ENCODE data around the gene SERINC5. TPM values are rescaled to one million over a fixed set of nuclear protein-coding genes. Genes with fewer than 3 reads are reported as not detected.

SERINC5 gene
- total and polyA plus RNA-seq, 2 experiments from 2014 or later = 5.4 to 11.7 TPM

GRCh38 chr5:80193401-80193800 is 62.4 kb downstream of the SERINC5 start:
- H3K9me3 ChIP-seq (ENCODE audit: low read depth) = no peaks in the 10 kb centered on the region
- no peaks in the 10 kb centered on the region for H3K27me3 ChIP-seq (replicated peaks; ENCODE audit: insufficient read depth)
- in situ Hi-C loops (cut with MboI) = no loop called here
- H3K9me2 ChIP-seq (ENCODE audit: insufficient read depth) = no peaks in the 10 kb centered on the region
- WGBS, 2 experiments (ENCODE audit: low coverage in 1 of 2, low lambda C conversion rate in 2 of 2, missing lambda C conversion rate in 2 of 2) = 40 to 44% methylated on average over 7 of the region's 7 CpGs
- no peak for DNase-seq
- H3K4me3 ChIP-seq = no peak overlapping the region
- H3K4me1 ChIP-seq (ENCODE audit: insufficient read depth) = peaks cover 20% of the 10 kb centered on the region
- no peak overlapping the region for H3K9ac ChIP-seq
- no peaks in the 10 kb centered on the region for H4K20me1 ChIP-seq (ENCODE audit: insufficient read depth)
- no peak overlapping the region for H2AFZ ChIP-seq
- peaks cover 7% of the 10 kb centered on the region; the same call in 1 of the 2 replicates for H3F3A ChIP-seq (ENCODE audit: insufficient read depth)
- no peak for TF ChIP-seq EZH2phosphoT487 (IDR thresholded peaks at IDR 0.05; ENCODE audit: insufficient read depth, low read depth)
- TF ChIP-seq EZH2 (IDR thresholded peaks at IDR 0.05; ENCODE audit: insufficient read depth, poor library complexity, severe bottlenecking) = no peak
- no peak overlapping the region for H3K27ac ChIP-seq
- H3K36me3 ChIP-seq (ENCODE audit: low read depth) = no peaks in the 10 kb centered on the region
- H3K79me2 ChIP-seq (ENCODE audit: insufficient read depth) = peaks cover 21% of the 10 kb centered on the region; the same call in 1 of the 2 replicates
- no peak overlapping the region for H3K4me2 ChIP-seq (ENCODE audit: unreplicated experiment)

DNA sequence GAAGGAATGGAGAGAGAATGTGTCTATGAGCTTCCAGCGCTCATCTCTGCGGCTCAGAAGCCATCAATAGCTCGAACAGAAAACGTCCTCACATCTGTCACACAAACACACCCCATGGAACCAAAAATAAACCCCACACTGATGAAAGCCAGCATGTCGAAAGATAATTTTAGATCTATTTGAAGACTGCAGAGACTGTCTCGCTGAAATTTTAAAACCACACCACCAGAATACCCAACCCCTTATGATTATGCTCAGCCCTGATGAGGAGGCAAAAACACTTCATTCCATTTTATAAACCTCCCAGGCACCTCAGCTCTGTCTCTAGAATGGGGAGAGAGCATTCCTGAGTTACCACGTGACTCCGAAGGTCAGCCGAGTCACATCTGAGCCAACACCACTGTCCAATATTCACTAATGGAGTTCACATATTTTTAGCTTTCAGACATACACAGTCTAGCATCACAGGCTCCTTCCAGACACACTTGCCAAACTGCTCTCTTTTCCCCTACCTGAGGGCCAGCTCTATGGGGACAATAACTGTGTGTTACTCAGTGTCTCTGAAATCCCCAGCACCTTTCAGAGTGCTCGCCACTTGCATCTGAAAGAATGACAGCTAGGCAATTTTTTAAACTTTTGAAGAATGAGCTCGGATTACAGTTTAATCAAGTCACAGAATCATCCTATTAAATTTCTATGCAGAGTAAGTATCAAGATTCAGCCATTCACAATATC is 63.2 kb downstream of the SERINC5 start:
- H3K9me3 ChIP-seq (ENCODE audit: low read depth) = no peaks in the 10 kb centered on the region
- peaks cover 20% of the 10 kb centered on the region for H3K4me1 ChIP-seq (ENCODE audit: insufficient read depth)
- 33% methylated on average over 11 of the region's 11 CpGs for WGBS, 2 experiments (ENCODE audit: low coverage in 1 of 2, low lambda C conversion rate in 2 of 2, missing lambda C conversion rate in 2 of 2)
- H3K27ac ChIP-seq = peak overlapping the region; percentile 11
- in situ Hi-C loops (cut with MboI) = no loop called here
- peak overlapping the region; percentile 15; the same call in 1 of the 2 replicates for H3K9ac ChIP-seq
- no peaks in the 10 kb centered on the region for H3K27me3 ChIP-seq (replicated peaks; ENCODE audit: insufficient read depth)
- no peaks in the 10 kb centered on the region for H3K9me2 ChIP-seq (ENCODE audit: insufficient read depth)
- H3K4me3 ChIP-seq = peak overlapping the region; percentile 40
- H3K4me2 ChIP-seq (ENCODE audit: unreplicated experiment) = peak overlapping the region; percentile 59
- peaks cover 7% of the 10 kb centered on the region; the same call in 1 of the 2 replicates for H3F3A ChIP-seq (ENCODE audit: insufficient read depth)
- TF ChIP-seq EZH2phosphoT487 (IDR thresholded peaks at IDR 0.05; ENCODE audit: insufficient read depth, low read depth) (no peak), EZH2 (IDR thresholded peaks at IDR 0.05; ENCODE audit: insufficient read depth, poor library complexity, severe bottlenecking) (no peak)
- peak overlapping the region; percentile 82 for H2AFZ ChIP-seq
- no peaks in the 10 kb centered on the region for H3K36me3 ChIP-seq (ENCODE audit: low read depth)
- no peaks in the 10 kb centered on the region for H4K20me1 ChIP-seq (ENCODE audit: insufficient read depth)
- peaks cover 21% of the 10 kb centered on the region; the same call in 1 of the 2 replicates for H3K79me2 ChIP-seq (ENCODE audit: insufficient read depth)
- peak; percentile 46 for DNase-seq

- peak overlapping the region; percentile 82 for H2AFZ ChIP-seq
- peak overlapping the region; percentile 11 for H3K27ac ChIP-seq
- in situ Hi-C loops (cut with MboI) = no loop called here
- H3K79me2 ChIP-seq (ENCODE audit: insufficient read depth) = peaks cover 21% of the 10 kb centered on the region; the same call in 1 of the 2 replicates
- no peaks in the 10 kb centered on the region for H4K20me1 ChIP-seq (ENCODE audit: insufficient read depth)
- 38 to 45% methylated on average over 4 of the region's 4 CpGs for WGBS, 2 experiments (ENCODE audit: low coverage in 1 of 2, low lambda C conversion rate in 2 of 2, missing lambda C conversion rate in 2 of 2)
- H3K27me3 ChIP-seq (replicated peaks; ENCODE audit: insufficient read depth) = no peaks in the 10 kb centered on the region
- peak overlapping the region; percentile 40 for H3K4me3 ChIP-seq
- no peaks in the 10 kb centered on the region for H3K9me2 ChIP-seq (ENCODE audit: insufficient read depth)
- peak overlapping the region; percentile 15; the same call in 1 of the 2 replicates for H3K9ac ChIP-seq
- peak; percentile 22 for DNase-seq
- no peaks in the 10 kb centered on the region for H3K9me3 ChIP-seq (ENCODE audit: low read depth)
- H3F3A ChIP-seq (ENCODE audit: insufficient read depth) = peaks cover 7% of the 10 kb centered on the region; the same call in 1 of the 2 replicates
- H3K36me3 ChIP-seq (ENCODE audit: low read depth) = no peaks in the 10 kb centered on the region
- TF ChIP-seq EZH2phosphoT487 (IDR thresholded peaks at IDR 0.05; ENCODE audit: insufficient read depth, low read depth) (no peak), EZH2 (IDR thresholded peaks at IDR 0.05; ENCODE audit: insufficient read depth, poor library complexity, severe bottlenecking) (no peak)
- peaks cover 20% of the 10 kb centered on the region for H3K4me1 ChIP-seq (ENCODE audit: insufficient read depth)
- H3K4me2 ChIP-seq (ENCODE audit: unreplicated experiment) = no peak overlapping the region
Measured at GRCh38 chr5:80191991-80192398, 63.9 kb downstream of the SERINC5 start.

GRCh38 chr5:80191397-80191796 is 64.5 kb downstream of the SERINC5 start:
- Histone ChIP-seq H3K79me2 (ENCODE audit: insufficient read depth) (peaks cover 21% of the 10 kb centered on the region; the same call in 1 of the 2 replicates), H3K4me2 (ENCODE audit: unreplicated experiment) (no peak overlapping the region), H3K4me1 (ENCODE audit: insufficient read depth) (peaks cover 20% of the 10 kb centered on the region), H3K9ac (no peak overlapping the region), H3K27me3 (replicated peaks; ENCODE audit: insufficient read depth) (no peaks in the 10 kb centered on the region), H4K20me1 (ENCODE audit: insufficient read depth) (no peaks in the 10 kb centered on the region), H3K36me3 (ENCODE audit: low read depth) (no peaks in the 10 kb centered on the region), H3K27ac (no peak overlapping the region), H3K9me3 (ENCODE audit: low read depth) (no peaks in the 10 kb centered on the region), H3K9me2 (ENCODE audit: insufficient read depth) (no peaks in the 10 kb centered on the region), H3F3A (ENCODE audit: insufficient read depth) (peaks cover 7% of the 10 kb centered on the region; the same call in 1 of the 2 replicates), H3K4me3 (no peak overlapping the region), H2AFZ (no peak overlapping the region)
- DNase-seq = no peak
- 79 to 80% methylated on average over 4 of the region's 4 CpGs for WGBS, 2 experiments (ENCODE audit: low coverage in 1 of 2, low lambda C conversion rate in 2 of 2, missing lambda C conversion rate in 2 of 2)
- TF ChIP-seq EZH2 (IDR thresholded peaks at IDR 0.05; ENCODE audit: insufficient read depth, poor library complexity, severe bottlenecking) (no peak), EZH2phosphoT487 (IDR thresholded peaks at IDR 0.05; ENCODE audit: insufficient read depth, low read depth) (no peak)
- in situ Hi-C loops (cut with MboI) = no loop called here
